Medulla oblongata (tissue), 1 donor: ENCODE data around the gene ELK4.

Experiments used
- DNase-seq: peaks from one replicate; pipeline ENCODE4 v3.0.0-alpha.2; 2015; ENCODE audit errors: extremely low spot score

The ELK4 gene

DNA sequence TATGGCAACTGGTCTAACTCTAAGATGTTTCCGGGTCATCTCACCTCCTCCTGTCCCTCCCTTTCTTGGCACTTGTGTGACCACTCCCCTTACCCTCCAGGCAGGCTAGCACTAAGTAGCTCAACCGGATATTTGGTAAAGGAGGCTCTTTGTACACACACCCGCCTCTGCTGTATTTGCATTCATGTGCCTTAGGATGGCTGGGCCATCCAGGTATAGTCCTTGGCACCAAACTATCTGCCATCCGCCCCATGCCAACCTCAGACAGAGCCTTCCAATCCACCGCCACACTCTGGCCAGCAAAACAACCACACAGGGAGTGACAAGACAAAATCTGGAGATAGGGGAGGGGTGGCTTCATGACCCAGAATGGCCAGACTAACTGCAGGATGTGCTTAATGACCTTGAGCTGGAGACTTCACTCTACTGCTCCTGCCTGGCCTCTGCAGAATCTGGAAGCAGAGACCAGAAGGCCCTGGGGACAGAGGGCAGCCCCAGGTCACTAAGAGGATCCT, 67.8 kb downstream of the ELK4 start:
- DNase-seq: no peak

DNA sequence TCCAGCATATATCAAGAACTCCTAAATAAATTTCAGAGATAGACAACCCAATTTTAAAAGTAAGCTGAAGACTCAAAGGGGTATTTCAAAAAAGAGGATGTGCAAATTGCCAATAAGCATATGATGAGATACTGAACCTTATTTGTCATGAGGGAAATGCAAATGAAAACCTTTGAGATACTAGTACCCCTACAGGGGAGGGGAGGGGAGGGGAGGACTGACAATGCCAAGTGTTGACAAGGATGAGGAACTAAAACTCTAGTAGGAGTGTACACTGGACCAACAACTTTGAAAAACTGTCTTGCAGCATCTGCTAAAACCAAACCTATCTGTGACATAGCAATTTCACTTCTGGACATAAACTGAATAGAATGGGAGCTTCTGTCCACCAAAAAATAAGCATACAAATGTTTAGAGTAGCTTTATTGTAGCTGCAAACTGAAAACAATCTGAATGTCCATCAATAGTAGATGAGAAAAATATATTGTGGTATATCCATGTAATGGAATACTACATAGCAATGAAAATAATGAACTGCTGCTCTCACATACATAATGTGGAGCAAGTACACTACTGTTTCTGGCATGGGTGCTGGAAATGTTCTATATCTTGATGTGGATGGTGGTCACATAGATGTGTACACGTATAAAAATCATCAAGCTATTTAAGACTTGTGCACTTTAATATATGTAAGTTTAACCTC, 70.2 kb downstream of the ELK4 start:
- no peak for DNase-seq
